ENCODE results near the gene TRPV4. TPM values are rescaled to one million over a fixed set of nuclear protein-coding genes. Genes with fewer than 3 reads are reported as not detected.

TRPV4 gene
- total RNA-seq, 1 experiment from 2014 or later: 3.1 TPM

GRCh38 chr12:109803678-109804077 lies 29.5 kb downstream of the TRPV4 start:
- no TSS peak for BruUV-seq (replicated peaks)
- H3K9me3 ChIP-seq (ENCODE audit: insufficient read depth, low read depth): no peaks in the 10 kb centered on the region

GRCh38 chr12:109802828-109803227 lies 30.4 kb downstream of the TRPV4 start:
- Histone ChIP-seq H3K9me2 (ENCODE audit: insufficient read depth) (no peaks in the 10 kb centered on the region), H3K4me3 (no peak overlapping the region), H4K20me1 (ENCODE audit: insufficient read depth) (no peaks in the 10 kb centered on the region), H2AFZ (no peak overlapping the region), H3K27ac (no peak overlapping the region), H3K27me3 (ENCODE audit: insufficient read depth, low read depth) (no peaks in the 10 kb centered on the region), H3F3A (ENCODE audit: insufficient read depth, low read depth) (no peaks in the 10 kb centered on the region), H3K9me3 (ENCODE audit: insufficient read depth, low read depth) (no peaks in the 10 kb centered on the region), H3K4me1 (replicated peaks; ENCODE audit: insufficient read depth) (no peaks in the 10 kb centered on the region), H3K36me3 (ENCODE audit: low read depth) (no peaks in the 10 kb centered on the region), H3K4me2 (no peak overlapping the region), H3K79me2 (ENCODE audit: low read depth) (no peaks in the 10 kb centered on the region)
- no peak for TF ChIP-seq EZH2 (IDR thresholded peaks at IDR 0.05; ENCODE audit: low read depth)
- TF ChIP-seq CTCF (conservative IDR thresholded peaks at IDR 0.05): no peak
- ChIA-PET POLR2A (ENCODE audit: unreplicated experiment) (no interaction called here), CTCF (no interaction called here)
- intact Hi-C loops (cut with micrococcal nuclease; ENCODE audit: unreplicated experiment): no loop called here
- no TSS peak for BruUV-seq (replicated peaks)
- DNase-seq: no peak

More at GRCh38 chr12:109803678-109804077, 29.5 kb downstream of the TRPV4 start:
- Histone ChIP-seq H3K79me2 (ENCODE audit: low read depth) (no peaks in the 10 kb centered on the region), H3K4me1 (replicated peaks; ENCODE audit: insufficient read depth) (no peaks in the 10 kb centered on the region), H3F3A (ENCODE audit: insufficient read depth, low read depth) (no peaks in the 10 kb centered on the region), H3K9me2 (ENCODE audit: insufficient read depth) (no peaks in the 10 kb centered on the region), H3K36me3 (ENCODE audit: low read depth) (no peaks in the 10 kb centered on the region), H3K27me3 (ENCODE audit: insufficient read depth, low read depth) (no peaks in the 10 kb centered on the region), H2AFZ (no peak overlapping the region), H3K27ac (no peak overlapping the region), H3K4me2 (no peak overlapping the region), H3K4me3 (no peak overlapping the region), H4K20me1 (ENCODE audit: insufficient read depth) (no peaks in the 10 kb centered on the region)
- no peak for TF ChIP-seq CTCF (conservative IDR thresholded peaks at IDR 0.05)
- no peak for TF ChIP-seq EZH2 (IDR thresholded peaks at IDR 0.05; ENCODE audit: low read depth)
- CTCF ChIA-PET: interaction anchor here (0.6 to 2.8 kb wide), 3 partner anchors 14 to 911 kb away, joined by 3 to 23 read pairs (median 3); no protein-coding TSS in a partner anchor
- POLR2A ChIA-PET (ENCODE audit: unreplicated experiment): no interaction called here
- intact Hi-C loops (cut with micrococcal nuclease; ENCODE audit: unreplicated experiment): no loop called here
- no peak for DNase-seq

GRCh38 chr12:109800536-109800935 lies 32.7 kb downstream of the TRPV4 start:
- intact Hi-C loops (cut with micrococcal nuclease; ENCODE audit: unreplicated experiment): no loop called here
- POLR2A ChIA-PET (ENCODE audit: unreplicated experiment): no interaction called here
- Histone ChIP-seq H3F3A (ENCODE audit: insufficient read depth, low read depth) (no peaks in the 10 kb centered on the region), H3K27ac (no peak overlapping the region), H2AFZ (no peak overlapping the region), H3K79me2 (ENCODE audit: low read depth) (no peaks in the 10 kb centered on the region), H3K36me3 (ENCODE audit: low read depth) (no peaks in the 10 kb centered on the region), H3K4me3 (no peak overlapping the region), H3K4me2 (no peak overlapping the region), H3K27me3 (ENCODE audit: insufficient read depth, low read depth) (no peaks in the 10 kb centered on the region), H3K9me2 (ENCODE audit: insufficient read depth) (no peaks in the 10 kb centered on the region), H4K20me1 (ENCODE audit: insufficient read depth) (no peaks in the 10 kb centered on the region), H3K9me3 (ENCODE audit: insufficient read depth, low read depth) (no peaks in the 10 kb centered on the region), H3K4me1 (replicated peaks; ENCODE audit: insufficient read depth) (no peaks in the 10 kb centered on the region)
- DNase-seq: no peak
- no TSS peak for BruUV-seq (replicated peaks)
- CTCF ChIA-PET: interaction anchor here (0.6 kb wide), 1 partner anchor 330 kb away, joined by 3 read pairs; no protein-coding TSS in a partner anchor
- TF ChIP-seq EZH2 (IDR thresholded peaks at IDR 0.05; ENCODE audit: low read depth) (no peak), CTCF (conservative IDR thresholded peaks at IDR 0.05) (no peak)

Data from PC-9 (cell line).